IPS-11a (cell line): ENCODE measurements around the gene DCUN1D3.
"Not testable (repeated sequence)": the region's sequence is repeated elsewhere in the genome, so short reads cannot be mapped to it uniquely, and the experiment has no call there.

Source experiments
- H3K4me3 ChIP-seq: one replicate; pipeline ENCODE4 v1.5.1; 2013; ENCODE audit warnings: low read depth, low read length, control low read depth

The DCUN1D3 gene

DNA sequence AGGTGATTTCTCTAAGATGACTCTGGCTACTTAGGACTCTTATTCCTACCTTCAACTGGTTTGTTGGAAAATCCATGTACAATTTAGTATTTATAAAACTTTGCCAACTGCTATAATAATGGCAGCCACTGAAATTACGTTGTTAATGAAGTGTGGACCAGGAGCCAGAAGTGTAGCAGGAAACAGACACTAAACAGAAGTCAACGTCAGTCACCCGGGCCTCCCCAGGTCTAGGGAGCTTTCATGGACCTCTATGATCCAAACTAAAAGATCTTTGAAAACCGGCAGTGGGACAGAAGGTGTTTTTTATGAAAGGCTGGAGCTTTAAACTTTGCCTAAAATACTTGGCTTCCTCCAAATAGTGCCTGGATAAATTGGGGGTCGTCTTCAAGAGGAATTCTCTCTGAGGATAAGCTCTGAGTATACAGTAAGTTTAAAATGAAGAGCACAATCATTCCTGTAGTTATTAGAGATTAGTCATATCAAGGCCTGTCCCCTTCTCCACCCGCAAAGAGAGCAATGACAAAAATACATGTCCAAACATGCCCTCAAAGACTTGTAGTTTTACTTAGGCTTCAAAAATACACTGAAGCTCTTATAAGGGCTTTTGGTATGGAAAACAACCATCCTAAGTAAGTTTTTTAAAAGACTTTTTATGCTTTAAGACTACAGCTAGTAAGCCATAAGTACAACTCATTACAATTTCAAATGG lies 34.6 kb downstream of the DCUN1D3 start:
- H3K4me3 ChIP-seq = no peak overlapping the region

GRCh38 chr16:20864376-20864775 lies 35.8 kb downstream of the DCUN1D3 start:
- H3K4me3 ChIP-seq = not testable (repeated sequence)

DNA sequence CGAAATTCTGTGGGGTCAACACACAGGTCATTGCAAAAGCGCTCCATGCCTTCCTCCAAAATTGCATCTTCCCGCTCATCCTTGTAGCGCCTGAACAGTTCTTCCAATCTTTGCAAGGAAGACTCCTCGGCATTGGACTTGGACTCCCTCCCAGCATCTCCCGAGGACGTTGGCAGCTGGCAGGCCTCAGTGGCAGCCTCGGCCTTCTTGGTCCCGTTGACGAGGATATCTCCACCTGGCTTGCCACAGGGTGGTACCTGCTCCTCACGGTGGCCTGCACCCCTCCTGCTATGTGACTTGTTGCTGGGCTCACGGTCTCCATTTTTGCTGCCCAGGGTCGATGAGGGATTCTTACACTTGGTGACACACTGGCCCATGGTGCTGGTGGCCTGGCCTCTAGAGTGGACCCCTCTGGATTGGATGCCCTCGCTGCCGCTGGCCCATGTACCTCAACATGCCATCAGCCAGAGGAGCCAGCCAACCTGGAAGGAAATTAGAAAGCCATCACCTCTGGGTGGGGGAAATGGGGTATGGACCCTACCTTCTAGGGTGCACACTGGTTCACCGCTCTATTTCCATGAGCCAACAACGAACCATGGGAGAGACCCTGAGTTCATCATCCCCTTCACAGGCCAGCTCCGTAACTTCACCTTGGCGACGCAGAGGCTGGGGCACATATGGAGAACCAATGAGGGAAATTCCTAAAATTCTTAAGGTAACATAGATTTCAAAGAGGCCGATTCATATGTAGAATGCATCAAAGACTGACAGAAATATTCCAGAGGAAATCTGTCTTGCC lies 37.8 kb downstream of the DCUN1D3 start:
- H3K4me3 ChIP-seq = no peak overlapping the region

DNA sequence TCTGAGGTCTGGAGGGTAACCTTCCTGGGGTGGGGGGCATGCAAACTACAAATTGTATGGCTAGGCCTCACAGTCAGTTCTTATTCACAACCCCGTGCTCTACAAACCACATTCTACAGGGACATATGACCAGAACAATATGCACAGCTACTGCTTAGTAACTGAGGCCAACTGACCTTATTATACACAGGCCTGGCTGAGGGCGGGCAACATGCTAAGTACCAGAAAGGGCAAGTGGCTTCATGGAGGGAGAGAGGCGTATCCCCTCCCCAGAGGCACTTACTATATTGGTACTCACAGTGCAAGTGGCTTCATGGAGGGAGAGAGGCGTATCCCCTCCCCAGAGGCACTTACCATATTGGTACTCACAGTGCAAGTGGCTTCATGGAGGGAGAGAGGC lies 39.2 kb downstream of the DCUN1D3 start:
- H3K4me3 ChIP-seq = not testable (repeated sequence)

GRCh38 chr16:20860361-20860760 lies 39.8 kb downstream of the DCUN1D3 start:
- H3K4me3 ChIP-seq = no peak overlapping the region

- H3K4me3 ChIP-seq = no peak overlapping the region
Measured at GRCh38 chr16:20859699-20860098, 40.5 kb downstream of the DCUN1D3 start.

DNA sequence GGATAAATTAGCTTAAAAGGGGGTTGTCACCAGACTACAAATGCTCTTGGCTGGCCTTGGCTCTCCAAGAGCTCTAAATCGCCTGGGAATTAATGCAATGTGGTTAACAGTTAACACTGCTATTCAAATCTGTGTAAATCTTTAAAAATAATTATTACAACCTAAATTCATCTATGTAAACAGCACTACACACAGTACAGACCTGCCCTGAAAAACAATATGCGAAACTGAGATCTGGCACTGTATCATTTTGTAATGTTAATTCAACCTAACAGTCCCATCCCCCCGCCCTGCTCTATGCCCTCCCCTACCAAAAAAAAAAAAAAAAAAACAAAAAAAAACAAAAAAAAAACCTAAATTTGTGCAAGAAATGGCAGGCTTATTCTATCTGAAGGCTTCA lies 40.9 kb downstream of the DCUN1D3 start:
- no peak overlapping the region for H3K4me3 ChIP-seq

GRCh38 chr16:20857281-20857680 lies 42.9 kb downstream of the DCUN1D3 start:
- no peak overlapping the region for H3K4me3 ChIP-seq

GRCh38 chr16:20854963-20855362 lies 45.2 kb downstream of the DCUN1D3 start:
- H3K4me3 ChIP-seq = no peak overlapping the region

- no peak overlapping the region for H3K4me3 ChIP-seq
Measured at GRCh38 chr16:20853981-20854620, 46.1 kb downstream of the DCUN1D3 start.

DNA sequence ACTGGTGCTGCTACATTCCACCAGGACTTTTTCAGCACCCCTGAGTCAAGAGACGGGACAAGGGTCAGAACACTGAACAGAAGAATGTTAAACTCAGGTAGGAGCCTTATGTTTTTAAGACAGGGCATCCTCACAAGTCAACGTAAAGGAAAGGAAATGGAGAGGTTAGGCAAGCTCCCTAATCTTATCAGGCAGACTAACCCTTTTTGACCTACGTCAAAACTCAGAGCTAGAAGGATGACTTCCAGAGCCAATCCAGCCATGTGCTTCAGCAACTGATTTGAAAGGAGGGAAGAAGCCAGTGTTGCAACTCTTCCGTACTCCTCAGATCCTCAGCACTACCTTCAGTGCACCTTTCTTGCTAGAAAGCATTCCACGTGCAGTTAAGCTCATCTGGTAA lies 47.0 kb downstream of the DCUN1D3 start:
- H3K4me3 ChIP-seq = no peak overlapping the region

GRCh38 chr16:20851601-20852000 lies 48.6 kb downstream of the DCUN1D3 start:
- H3K4me3 ChIP-seq = no peak overlapping the region

GRCh38 chr16:20850981-20851380 lies 49.2 kb downstream of the DCUN1D3 start:
- H3K4me3 ChIP-seq = no peak overlapping the region

- no peak overlapping the region for H3K4me3 ChIP-seq
Measured at GRCh38 chr16:20849589-20850390, 50.4 kb downstream of the DCUN1D3 start.

DNA sequence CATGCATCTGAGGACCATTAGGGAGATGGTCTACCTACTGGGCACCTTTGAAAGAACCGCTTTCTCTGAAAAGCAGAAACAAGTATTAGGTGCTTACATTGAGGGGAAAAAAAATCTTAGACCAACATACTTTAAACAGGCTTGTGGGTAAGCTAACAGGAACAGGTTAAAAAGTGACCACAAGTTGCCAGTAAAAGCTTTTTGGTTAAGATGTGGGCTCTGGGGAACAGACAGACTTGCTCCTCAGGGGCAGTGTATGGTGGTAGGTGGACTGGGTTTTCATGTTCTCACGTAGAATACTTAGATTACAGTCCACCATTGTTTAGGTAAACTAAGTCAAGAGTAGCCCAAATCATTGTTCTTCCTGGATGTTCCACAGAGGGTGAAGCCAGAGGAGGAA lies 52.6 kb downstream of the DCUN1D3 start:
- H3K4me3 ChIP-seq = no peak overlapping the region

- H3K4me3 ChIP-seq = no peak overlapping the region
Measured at GRCh38 chr16:20846551-20846950, 53.6 kb downstream of the DCUN1D3 start.

- H3K4me3 ChIP-seq = no peak overlapping the region
Measured at GRCh38 chr16:20846030-20846429, 54.1 kb downstream of the DCUN1D3 start.

DNA sequence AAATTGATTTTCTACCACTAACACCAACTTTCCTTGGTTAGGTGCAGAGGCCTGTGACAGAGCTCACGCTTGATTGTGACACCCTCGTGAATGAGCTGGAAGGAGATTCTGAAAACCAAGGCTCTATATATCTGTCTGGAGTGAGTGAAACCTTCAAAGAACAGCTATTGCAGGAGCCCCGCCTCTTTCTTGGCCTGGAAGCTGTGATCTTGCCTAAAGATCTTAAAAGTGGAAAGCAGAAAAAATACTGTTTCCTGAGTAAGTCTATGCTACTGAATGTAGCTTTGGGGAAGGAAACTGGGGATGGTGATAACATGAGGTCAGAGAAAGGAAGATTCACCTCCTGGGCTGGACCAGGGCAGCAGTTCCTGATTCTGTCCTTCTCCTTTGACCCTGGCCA lies 55.6 kb downstream of the DCUN1D3 start:
- H3K4me3 ChIP-seq = no peak overlapping the region

DNA sequence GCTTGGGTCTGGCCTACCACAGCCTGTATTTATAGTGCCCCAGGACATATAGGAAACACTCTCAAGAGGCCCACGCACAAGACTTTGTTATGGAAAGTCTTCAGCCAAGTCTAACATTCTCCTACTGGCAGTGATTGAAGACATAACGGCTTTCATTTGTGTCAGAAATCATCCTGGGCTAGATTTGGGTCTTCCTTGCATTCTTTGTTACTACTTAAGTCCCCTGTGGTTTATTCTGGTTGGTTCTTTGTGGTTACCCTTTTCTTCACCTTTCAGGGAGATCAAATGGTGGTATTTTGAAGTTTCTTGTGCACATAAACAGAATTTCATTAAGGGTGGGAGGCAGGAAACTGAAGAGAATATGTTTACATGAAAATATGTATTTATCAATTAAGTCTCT lies 56.1 kb downstream of the DCUN1D3 start:
- no peak overlapping the region for H3K4me3 ChIP-seq

DNA sequence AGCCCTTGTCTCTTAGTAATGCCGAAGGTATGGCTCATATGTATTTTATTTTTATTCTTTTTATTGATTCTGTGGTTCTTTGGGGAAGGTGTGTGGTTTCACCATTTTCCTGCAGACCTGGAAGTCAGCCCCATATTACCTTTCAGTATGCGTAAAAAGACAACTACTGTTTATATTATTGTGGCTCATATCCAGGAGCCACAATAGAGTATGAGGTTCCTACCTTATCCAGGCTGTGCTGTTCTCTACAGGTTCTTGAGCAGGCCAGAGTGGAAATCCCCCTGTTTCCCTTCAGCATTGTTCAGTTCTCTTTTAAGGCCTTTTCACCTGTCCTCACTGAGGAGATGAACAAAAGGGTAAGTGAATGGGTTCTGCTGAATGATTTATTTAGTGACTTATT lies 60.7 kb downstream of the DCUN1D3 start:
- H3K4me3 ChIP-seq = no peak overlapping the region

- H3K4me3 ChIP-seq = no peak overlapping the region
Measured at GRCh38 chr16:20838240-20838639, 61.9 kb downstream of the DCUN1D3 start.
